Parathyroid adenoma (tissue), 2 donors: ENCODE measurements around the gene ZNF23.
A peak's percentile ranks its signal among the peaks of the same experiment; 100 is the strongest.

Experiments used
- H2AFZ ChIP-seq: fragments of 300-600 bp; sonication (generic); one replicate; pipeline ENCODE4 v1.7.0; 2017; ENCODE audit warnings: antibody characterized with exemption, mild to moderate bottlenecking
- H3K27ac ChIP-seq: fragments of 300-600 bp; sonication (generic); one replicate; pipeline ENCODE4 v1.7.0; 2017
- H3K27me3 ChIP-seq: fragments of 300-600 bp; sonication (generic); one replicate; pipeline ENCODE4 v1.7.0; 2017; ENCODE audit warnings: low read length; ENCODE audit not compliant: control insufficient read depth, insufficient read depth
- H3K36me3 ChIP-seq: fragments of 300-600 bp; sonication (generic); one replicate; pipeline ENCODE4 v1.7.0; 2017; ENCODE audit warnings: low read length; ENCODE audit not compliant: control insufficient read depth, insufficient read depth
- H3K4me1 ChIP-seq: fragments of 300-600 bp; sonication (generic); one replicate; pipeline ENCODE4 v1.7.0; 2017; ENCODE audit warnings: control low read depth
- H3K4me2 ChIP-seq: fragments of 300-600 bp; sonication (generic); one replicate; pipeline ENCODE4 v1.7.0; 2017; ENCODE audit warnings: low read length
- H3K4me3 ChIP-seq: fragments of 300-600 bp; sonication (generic); one replicate; pipeline ENCODE4 v1.7.0; 2017; ENCODE audit warnings: low read depth, low read length
- H3K79me2 ChIP-seq: fragments of 300-600 bp; sonication (generic); one replicate; pipeline ENCODE4 v1.7.0; 2017; ENCODE audit warnings: control low read depth
- H3K9ac ChIP-seq: fragments of 300-600 bp; sonication (generic); one replicate; pipeline ENCODE4 v1.7.0; 2017; ENCODE audit warnings: mild to moderate bottlenecking
- H3K9me3 ChIP-seq: fragments of 300-600 bp; sonication (generic); one replicate; pipeline ENCODE4 v1.7.0; 2017; ENCODE audit warnings: low read length; ENCODE audit not compliant: control insufficient read depth
- TF ChIP-seq, protein P1 (sequence below): fragments of 300-600 bp; sonication (generic); IDR thresholded peaks from one replicate; pipeline ENCODE4 v1.7.0; 2017; ENCODE audit warnings: antibody characterized with exemption, mild to moderate bottlenecking
- donor health status: primary hyperparathyroidism.

ZNF23 gene

DNA sequence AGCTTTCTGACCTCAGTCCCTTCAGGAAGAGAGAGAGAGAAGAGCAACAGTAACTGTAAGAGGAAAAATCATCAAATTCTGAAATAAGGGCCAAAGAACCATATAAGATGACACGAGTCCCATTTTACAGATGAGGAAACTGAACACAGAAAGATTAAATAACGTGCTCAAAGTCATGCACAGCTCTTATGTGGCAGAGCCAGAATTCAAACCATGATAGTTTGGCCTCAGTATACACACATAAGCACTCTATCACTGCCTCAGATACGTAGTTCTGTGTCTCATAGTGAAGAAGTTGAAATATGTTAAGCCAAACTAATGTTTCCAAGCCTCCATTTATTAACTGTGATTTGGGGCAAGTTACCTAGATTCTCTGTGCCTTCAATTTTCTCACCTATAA, 29.0 kb upstream of the ZNF23 start:
- Histone ChIP-seq H3K27ac (no peak overlapping the region), H3K36me3 (no peaks in the 10 kb centered on the region), H3K27me3 (no peaks in the 10 kb centered on the region), H3K79me2 (no peaks in the 10 kb centered on the region), H2AFZ (no peak overlapping the region), H3K4me3 (no peak overlapping the region), H3K4me2 (no peak overlapping the region), H3K4me1 (no peaks in the 10 kb centered on the region), H3K9ac (no peak overlapping the region), H3K9me3 (no peaks in the 10 kb centered on the region)
- TF ChIP-seq, protein P1, sequence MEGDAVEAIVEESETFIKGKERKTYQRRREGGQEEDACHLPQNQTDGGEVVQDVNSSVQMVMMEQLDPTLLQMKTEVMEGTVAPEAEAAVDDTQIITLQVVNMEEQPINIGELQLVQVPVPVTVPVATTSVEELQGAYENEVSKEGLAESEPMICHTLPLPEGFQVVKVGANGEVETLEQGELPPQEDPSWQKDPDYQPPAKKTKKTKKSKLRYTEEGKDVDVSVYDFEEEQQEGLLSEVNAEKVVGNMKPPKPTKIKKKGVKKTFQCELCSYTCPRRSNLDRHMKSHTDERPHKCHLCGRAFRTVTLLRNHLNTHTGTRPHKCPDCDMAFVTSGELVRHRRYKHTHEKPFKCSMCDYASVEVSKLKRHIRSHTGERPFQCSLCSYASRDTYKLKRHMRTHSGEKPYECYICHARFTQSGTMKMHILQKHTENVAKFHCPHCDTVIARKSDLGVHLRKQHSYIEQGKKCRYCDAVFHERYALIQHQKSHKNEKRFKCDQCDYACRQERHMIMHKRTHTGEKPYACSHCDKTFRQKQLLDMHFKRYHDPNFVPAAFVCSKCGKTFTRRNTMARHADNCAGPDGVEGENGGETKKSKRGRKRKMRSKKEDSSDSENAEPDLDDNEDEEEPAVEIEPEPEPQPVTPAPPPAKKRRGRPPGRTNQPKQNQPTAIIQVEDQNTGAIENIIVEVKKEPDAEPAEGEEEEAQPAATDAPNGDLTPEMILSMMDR = no peak

DNA sequence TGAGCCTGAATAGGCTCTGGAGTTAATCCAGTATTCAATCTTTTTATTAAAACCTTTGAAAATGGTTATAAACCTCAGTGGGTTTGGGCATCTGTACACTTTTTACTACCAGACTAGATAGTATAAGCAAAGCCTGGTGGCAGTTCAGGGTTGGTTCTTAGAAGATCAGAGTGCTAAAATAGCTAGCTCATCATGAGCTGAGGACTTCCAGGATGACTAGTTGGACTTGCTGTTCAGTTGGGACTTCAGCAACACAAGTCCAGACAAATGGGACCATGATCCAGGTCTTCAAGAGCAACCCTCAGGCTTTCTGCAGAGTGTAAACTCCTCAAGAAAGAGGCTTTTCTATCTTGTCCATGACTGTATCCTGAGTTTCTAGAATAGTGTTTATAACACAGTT, 28.3 kb upstream of the ZNF23 start:
- TF ChIP-seq, protein P1 = no peak
- Histone ChIP-seq H3K36me3 (no peaks in the 10 kb centered on the region), H3K9me3 (no peaks in the 10 kb centered on the region), H3K4me1 (no peaks in the 10 kb centered on the region), H3K4me3 (no peak overlapping the region), H3K27ac (no peak overlapping the region), H3K79me2 (no peaks in the 10 kb centered on the region), H3K27me3 (no peaks in the 10 kb centered on the region), H2AFZ (no peak overlapping the region), H3K4me2 (no peak overlapping the region), H3K9ac (no peak overlapping the region)

DNA sequence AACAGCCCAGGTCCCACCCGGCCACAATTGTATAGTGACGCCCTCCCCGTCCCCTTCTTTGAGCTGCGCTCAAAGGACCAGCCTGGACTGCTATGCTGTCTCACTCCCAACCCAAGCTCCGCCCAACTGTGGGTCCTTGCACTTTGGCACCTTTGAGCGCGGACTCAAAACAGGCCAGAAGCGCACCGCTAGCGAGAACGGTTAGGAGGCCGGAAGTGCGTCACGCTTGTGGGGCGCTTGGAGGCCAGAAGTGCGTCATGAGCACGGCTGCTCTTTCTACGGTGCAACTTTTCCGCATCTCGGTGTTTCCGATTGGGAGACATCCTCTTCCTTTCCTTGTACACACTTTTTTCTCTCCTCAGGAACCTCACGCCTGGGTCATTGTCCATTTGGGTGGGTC, 27.1 kb upstream of the ZNF23 start, which contains the start of gene ZNF19:
TSS of gene ZNF19 (minus strand) at position 203 of the 400 bp plus-strand sequence. CDS start 7,210 bp downstream, outside the sequence.
- Histone ChIP-seq H3K79me2 (no peaks in the 10 kb centered on the region), H3K27me3 (no peaks in the 10 kb centered on the region), H3K9me3 (no peaks in the 10 kb centered on the region), H3K4me1 (no peaks in the 10 kb centered on the region), H3K4me3 (no peak within 1 kb of the TSS), H2AFZ (no peak within 1 kb of the TSS), H3K27ac (no peak within 1 kb of the TSS), H3K4me2 (no peak within 1 kb of the TSS), H3K9ac (no peak within 1 kb of the TSS), H3K36me3 (no peaks in the 10 kb centered on the region)
- TF ChIP-seq, protein P1 = no peak

DNA sequence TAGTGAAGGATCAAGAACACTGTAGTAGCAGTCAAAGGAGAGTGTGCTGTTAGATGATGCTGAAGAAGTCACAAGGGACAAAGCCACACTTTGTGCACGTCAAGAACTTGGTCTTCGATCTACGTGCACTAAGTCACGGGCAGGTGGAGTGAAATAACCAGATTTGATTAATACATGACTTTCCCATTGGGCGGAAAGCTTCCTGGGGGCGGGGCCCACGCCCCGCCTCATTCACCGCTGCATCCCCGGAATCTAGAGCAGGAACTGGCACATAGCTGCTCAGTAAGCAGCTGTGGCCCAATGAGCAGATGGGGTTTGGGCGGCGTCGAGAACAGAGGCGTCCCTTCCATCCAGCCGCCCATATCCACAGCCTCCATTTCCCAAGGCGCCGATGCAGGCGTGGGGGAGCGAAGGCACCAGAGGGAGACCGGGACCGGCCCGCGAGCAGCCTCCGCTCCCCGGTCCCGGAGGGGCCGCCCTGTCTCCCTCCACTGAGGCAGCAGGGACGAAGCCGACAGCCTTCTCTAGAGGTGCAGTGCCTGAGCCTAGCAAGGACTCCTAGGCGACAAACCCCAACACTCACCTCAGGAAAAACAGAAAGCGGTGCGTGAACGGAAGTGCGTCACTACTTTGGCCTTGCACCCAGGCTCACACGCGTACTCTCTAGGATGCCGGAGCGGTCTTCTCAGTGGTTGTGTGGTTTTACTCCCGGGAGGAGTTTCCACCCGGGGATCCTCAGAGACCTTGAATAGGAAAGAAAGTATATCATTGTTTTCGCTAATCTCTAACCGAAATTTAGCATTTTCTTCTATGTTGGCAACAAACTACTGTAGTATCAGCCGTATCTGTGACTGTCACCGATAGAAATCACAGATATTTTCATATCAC, 22.2 kb upstream of the ZNF23 start:
- peak overlapping the region; percentile 88 for H2AFZ ChIP-seq
- no peaks in the 10 kb centered on the region for H3K27me3 ChIP-seq
- TF ChIP-seq, protein P1 = no peak
- H3K9ac ChIP-seq = no peak overlapping the region
- no peaks in the 10 kb centered on the region for H3K36me3 ChIP-seq
- no peaks in the 10 kb centered on the region for H3K9me3 ChIP-seq
- H3K27ac ChIP-seq = peak overlapping the region; percentile 93
- H3K4me1 ChIP-seq = no peaks in the 10 kb centered on the region
- H3K79me2 ChIP-seq = no peaks in the 10 kb centered on the region
- peak overlapping the region; percentile 95 for H3K4me2 ChIP-seq
- H3K4me3 ChIP-seq = peak overlapping the region; percentile 97
